Tibial artery (tissue), 4 donors: ENCODE measurements around the gene THRSP.
"Not testable (repeated sequence)": the region's sequence is repeated elsewhere in the genome, so short reads cannot be mapped to it uniquely, and the experiment has no call there.

ENCODE experiments used
- DNase-seq, 2 donors: peaks; one replicate each; pipeline ENCODE4 v3.0.0-alpha.2; 2019
- H3K27ac ChIP-seq, 2 donors: fragments of 200-600 bp; sonication (generic) in 1 of 2; 1 replicate in 1 of 2; 2 replicates in 1 of 2; pipeline ENCODE4 v1.5.1; 2018 to 2019; ENCODE audit warnings: mild to moderate bottlenecking in 1 of 2
- H3K27me3 ChIP-seq, 2 donors: fragments of 200-600 bp; sonication (generic) in 1 of 2; one replicate each; pipeline versions ENCODE4 v1.5.1 to v1.6.0; 2016 to 2019
- H3K36me3 ChIP-seq, 3 donors: fragments of 200-600 bp; sonication (generic) in 2 of 3; one replicate each; pipeline ENCODE4 v1.5.1; 2016 to 2019; ENCODE audit warnings: mild to moderate bottlenecking in 2 of 3
- H3K4me1 ChIP-seq, 4 donors: fragments of 200-600 bp; sonication (generic) in 2 of 4; 1 replicate in 3 of 4; 2 replicates in 1 of 4; pipeline ENCODE4 v1.5.1; 2016 to 2019
- H3K4me3 ChIP-seq, 2 donors: fragments of 200-600 bp; sonication (generic) in 1 of 2; 1 replicate in 1 of 2; 2 replicates in 1 of 2; pipeline ENCODE4 v1.5.1; 2018 to 2019; ENCODE audit warnings: mild to moderate bottlenecking in 2 of 2
- H3K9me3 ChIP-seq, 3 donors: fragments of 200-600 bp; sonication (generic) in 1 of 3; one replicate each; pipeline ENCODE4 v1.5.1; 2016 to 2019
- CTCF ChIP-seq, 2 experiments: fragments of 200-600 bp in 1 of 2; fragments of 450-650 bp in 1 of 2; IDR thresholded peaks; one replicate each; pipeline ENCODE4 v1.5.1; 2017 to 2019; ENCODE audit warnings: antibody characterized with exemption in 2 of 2, mild to moderate bottlenecking in 1 of 2, moderate library complexity in 1 of 2
- intact Hi-C: fragments of 100-400 bp; cut with DNase I; formaldehyde crosslinking; loops from one replicate; pipeline ENCODE4 v1.15.0; 2023; ENCODE audit warnings: low total_unique reads

THRSP gene

GRCh38 chr11:78063440-78064181 is at the start of gene THRSP:
THRSP (plus strand) TSS chr11:78063861; CDS start chr11:78063882, 21 bp downstream.
- no peak for DNase-seq
- Histone ChIP-seq H3K9me3 (no peaks in the 10 kb centered on the region), H3K4me1 (peaks cover 0 to 39% (median 24%) of the 10 kb centered on the region in 4 donors), H3K36me3 (peaks cover under 1 to 15% (median 12%) of the 10 kb centered on the region in 3 donors), H3K27me3 (no peaks in the 10 kb centered on the region), H3K4me3 (no peak within 1 kb of the TSS), H3K27ac (peak within 1 kb of the TSS in 1 of 2 donors; percentile 2)
- intact Hi-C loops, result no loop called here
- TF ChIP-seq CTCF (IDR thresholded peaks at IDR 0.05), result no peak

GRCh38 chr11:78014937-78015520 is 48.6 kb upstream of the THRSP start:
- H3K36me3 ChIP-seq, result peaks cover 0 to 16% (median 0%) of the 10 kb centered on the region in 3 donors
- H3K4me3 ChIP-seq, H3K27ac ChIP-seq, H3K9me3 ChIP-seq, DNase-seq, H3K27me3 ChIP-seq, H3K4me1 ChIP-seq, intact Hi-C loops: not testable (repeated sequence)

GRCh38 chr11:78015878-78016277 is 47.8 kb upstream of the THRSP start:
- Histone ChIP-seq H3K4me3 (no peak overlapping the region), H3K27me3 (no peaks in the 10 kb centered on the region), H3K4me1 (no peaks in the 10 kb centered on the region), H3K9me3 (no peaks in the 10 kb centered on the region), H3K27ac (no peak overlapping the region), H3K36me3 (peaks cover 0 to 16% (median 0%) of the 10 kb centered on the region in 3 donors)
- DNase-seq, result no peak
- no peak for TF ChIP-seq CTCF (IDR thresholded peaks at IDR 0.05)
- intact Hi-C loops, result no loop called here

- TF ChIP-seq CTCF (IDR thresholded peaks at IDR 0.05), result no peak
- no peak for DNase-seq
- no peaks in the 10 kb centered on the region for H3K9me3 ChIP-seq
- intact Hi-C loops, result no loop called here
- no peak overlapping the region for H3K4me3 ChIP-seq
- H3K27me3 ChIP-seq, result no peaks in the 10 kb centered on the region
- peaks cover 0 to 13% (median 2%) of the 10 kb centered on the region in 4 donors for H3K4me1 ChIP-seq
- H3K36me3 ChIP-seq, result peaks cover 0 to 16% (median 0%) of the 10 kb centered on the region in 3 donors
- H3K27ac ChIP-seq, result no peak overlapping the region
Observed at GRCh38 chr11:78019808-78020207, 43.9 kb upstream of the THRSP start.

GRCh38 chr11:78020246-78020645 is 43.4 kb upstream of the THRSP start:
- Histone ChIP-seq H3K4me3 (no peak overlapping the region), H3K4me1 (peaks cover 0 to 13% (median 2%) of the 10 kb centered on the region in 4 donors), H3K9me3 (no peaks in the 10 kb centered on the region), H3K27me3 (no peaks in the 10 kb centered on the region), H3K36me3 (peaks cover 0 to 16% (median 0%) of the 10 kb centered on the region in 3 donors), H3K27ac (no peak overlapping the region)
- TF ChIP-seq CTCF (IDR thresholded peaks at IDR 0.05), result no peak
- DNase-seq, result no peak
- intact Hi-C loops, result no loop called here

GRCh38 chr11:78021611-78022010 is 42.0 kb upstream of the THRSP start:
- intact Hi-C loops, result no loop called here
- H3K27ac ChIP-seq, result no peak overlapping the region
- peaks cover 0 to 6% (median 0%) of the 10 kb centered on the region in 3 donors for H3K36me3 ChIP-seq
- no peaks in the 10 kb centered on the region for H3K9me3 ChIP-seq
- no peak for TF ChIP-seq CTCF (IDR thresholded peaks at IDR 0.05)
- peaks cover 0 to 13% (median 2%) of the 10 kb centered on the region in 4 donors for H3K4me1 ChIP-seq
- DNase-seq, result no peak
- H3K27me3 ChIP-seq, result no peaks in the 10 kb centered on the region
- no peak overlapping the region for H3K4me3 ChIP-seq
